Skeletal muscle tissue (tissue), 4 donors: Measurements from ENCODE around the gene PALB2. TPM values are rescaled to one million over a fixed set of nuclear protein-coding genes. Genes with fewer than 3 reads are reported as not detected.

Experiments
- H3K27ac ChIP-seq: one replicate; pipeline ENCODE4 v1.7.0; 2013; ENCODE audit warnings: mild to moderate bottlenecking, low read depth, low read length, inconsistent platforms
- H3K27me3 ChIP-seq, 3 donors: one replicate each; pipeline ENCODE4 v1.7.0; 2013; ENCODE audit warnings: low read length in 3 of 3; ENCODE audit not compliant: control insufficient read depth in 3 of 3, insufficient read depth in 3 of 3
- H3K36me3 ChIP-seq, 3 donors: one replicate each; pipeline ENCODE4 v1.7.0; 2013; ENCODE audit warnings: low read length in 3 of 3; ENCODE audit not compliant: control insufficient read depth in 3 of 3, insufficient read depth in 3 of 3
- H3K4me1 ChIP-seq, 3 donors: one replicate each; pipeline ENCODE4 v1.7.0; 2013; ENCODE audit warnings: low read length in 3 of 3, mild to moderate bottlenecking in 3 of 3; ENCODE audit not compliant: control insufficient read depth in 3 of 3, insufficient read depth in 3 of 3
- H3K4me3 ChIP-seq, 3 donors: one replicate each; pipeline ENCODE4 v1.7.0; 2013; ENCODE audit warnings: low read length in 3 of 3
- H3K9ac ChIP-seq, 3 donors: one replicate each; pipeline ENCODE4 v1.7.0; 2013; ENCODE audit warnings: low read length in 3 of 3, mild to moderate bottlenecking in 3 of 3, moderate library complexity in 2 of 3, low read depth in 1 of 3
- H3K9me3 ChIP-seq, 3 donors: one replicate each; pipeline ENCODE4 v1.7.0; 2013; ENCODE audit warnings: low read length in 3 of 3; ENCODE audit not compliant: control insufficient read depth in 3 of 3
- total RNA-seq: library from RNA; depleted of rRNA; stranded (reverse); fragments of >200 nt; gene quantifications from one replicate; pipeline ENCODE4 v1.2.3, GENCODE V29; 2014
- donor health status: Osteomylitis.

Gene PALB2
- total RNA-seq, 1 donor from 2014 or later: 14.1 TPM

- H3K27ac ChIP-seq: no peak overlapping the region
- H3K9me3 ChIP-seq: no peaks in the 10 kb centered on the region
- peaks cover 0 to 21% (median 11%) of the 10 kb centered on the region in 3 donors for H3K4me1 ChIP-seq
- H3K9ac ChIP-seq: peak overlapping the region in 1 of 3 donors; percentile 9
- no peaks in the 10 kb centered on the region for H3K27me3 ChIP-seq
- peaks cover 33 to 60% (median 53%) of the 10 kb centered on the region in 3 donors for H3K36me3 ChIP-seq
- no peak overlapping the region for H3K4me3 ChIP-seq
Measured at GRCh38 chr16:23572394-23572793, 68.7 kb downstream of the PALB2 start.

- H3K9me3 ChIP-seq: no peaks in the 10 kb centered on the region
- H3K27me3 ChIP-seq: no peaks in the 10 kb centered on the region
- no peak overlapping the region for H3K27ac ChIP-seq
- H3K36me3 ChIP-seq: peaks cover 38 to 62% (median 58%) of the 10 kb centered on the region in 3 donors
- H3K9ac ChIP-seq: no peak overlapping the region
- H3K4me3 ChIP-seq: no peak overlapping the region
- H3K4me1 ChIP-seq: peaks cover 0 to 21% (median 11%) of the 10 kb centered on the region in 3 donors
Measured at GRCh38 chr16:23571895-23572294, 69.2 kb downstream of the PALB2 start.

GRCh38 chr16:23570992-23571632 lies 70.0 kb downstream of the PALB2 start:
- no peak overlapping the region for H3K27ac ChIP-seq
- H3K4me1 ChIP-seq: peaks cover under 1 to 21% (median 11%) of the 10 kb centered on the region in 3 donors
- H3K9me3 ChIP-seq: no peaks in the 10 kb centered on the region
- H3K9ac ChIP-seq: no peak overlapping the region
- no peaks in the 10 kb centered on the region for H3K27me3 ChIP-seq
- H3K4me3 ChIP-seq: no peak overlapping the region
- H3K36me3 ChIP-seq: peaks cover 42 to 66% (median 55%) of the 10 kb centered on the region in 3 donors

GRCh38 chr16:23567602-23568001 lies 73.5 kb downstream of the PALB2 start:
- Histone ChIP-seq H3K4me3 (no peak overlapping the region), H3K9ac (no peak overlapping the region), H3K27me3 (no peaks in the 10 kb centered on the region), H3K9me3 (no peaks in the 10 kb centered on the region), H3K36me3 (peaks cover 59 to 76% (median 74%) of the 10 kb centered on the region in 3 donors), H3K4me1 (peaks cover 31 to 43% (median 33%) of the 10 kb centered on the region in 3 donors), H3K27ac (no peak overlapping the region)

GRCh38 chr16:23566724-23567123 lies 74.4 kb downstream of the PALB2 start:
- peaks cover 34 to 41% (median 35%) of the 10 kb centered on the region in 3 donors for H3K4me1 ChIP-seq
- H3K27me3 ChIP-seq: no peaks in the 10 kb centered on the region
- H3K4me3 ChIP-seq: no peak overlapping the region
- H3K9ac ChIP-seq: no peak overlapping the region
- no peak overlapping the region for H3K27ac ChIP-seq
- H3K36me3 ChIP-seq: peaks cover 65 to 76% (median 75%) of the 10 kb centered on the region in 3 donors
- H3K9me3 ChIP-seq: no peaks in the 10 kb centered on the region

GRCh38 chr16:23564575-23565363 lies 76.3 kb downstream of the PALB2 start:
- H3K27ac ChIP-seq: peak overlapping the region; percentile 71
- peaks cover 56 to 77% (median 74%) of the 10 kb centered on the region in 3 donors for H3K36me3 ChIP-seq
- H3K27me3 ChIP-seq: no peaks in the 10 kb centered on the region
- peaks cover 49 to 56% (median 51%) of the 10 kb centered on the region in 3 donors for H3K4me1 ChIP-seq
- no peaks in the 10 kb centered on the region for H3K9me3 ChIP-seq
- no peak overlapping the region for H3K4me3 ChIP-seq
- H3K9ac ChIP-seq: peak overlapping the region in 2 of 3 donors; percentile 52 to 69

- Histone ChIP-seq H3K27ac (peak overlapping the region; percentile 12), H3K9me3 (no peaks in the 10 kb centered on the region), H3K9ac (peak overlapping the region in 2 of 3 donors; percentile 4 to 61), H3K4me3 (no peak overlapping the region), H3K27me3 (no peaks in the 10 kb centered on the region), H3K4me1 (peaks cover 64 to 67% (median 67%) of the 10 kb centered on the region in 3 donors), H3K36me3 (peaks cover 60 to 73% (median 71%) of the 10 kb centered on the region in 3 donors)
Measured at GRCh38 chr16:23563186-23563585, 77.9 kb downstream of the PALB2 start.

GRCh38 chr16:23562505-23562904 lies 78.6 kb downstream of the PALB2 start:
- Histone ChIP-seq H3K9me3 (no peaks in the 10 kb centered on the region), H3K4me1 (peaks cover 66 to 69% (median 69%) of the 10 kb centered on the region in 3 donors), H3K27me3 (no peaks in the 10 kb centered on the region), H3K27ac (peak overlapping the region; percentile 12), H3K9ac (peak overlapping the region in 2 of 3 donors; percentile 4 to 61), H3K36me3 (peaks cover 55 to 69% (median 67%) of the 10 kb centered on the region in 3 donors), H3K4me3 (no peak overlapping the region)

- no peak overlapping the region for H3K27ac ChIP-seq
- H3K9ac ChIP-seq: peak overlapping the region in 1 of 3 donors; percentile 40
- H3K4me1 ChIP-seq: peaks cover 70 to 74% (median 73%) of the 10 kb centered on the region in 3 donors
- no peaks in the 10 kb centered on the region for H3K27me3 ChIP-seq
- no peak overlapping the region for H3K4me3 ChIP-seq
- peaks cover 47 to 62% (median 59%) of the 10 kb centered on the region in 3 donors for H3K36me3 ChIP-seq
- H3K9me3 ChIP-seq: no peaks in the 10 kb centered on the region
Measured at GRCh38 chr16:23561586-23561985, 79.5 kb downstream of the PALB2 start.
